ENCODE data around the gene THUMPD2.
"Not testable (repeated sequence)": the region's sequence is repeated elsewhere in the genome, so short reads cannot be mapped to it uniquely, and the experiment has no call there.

The THUMPD2 gene, protein sequence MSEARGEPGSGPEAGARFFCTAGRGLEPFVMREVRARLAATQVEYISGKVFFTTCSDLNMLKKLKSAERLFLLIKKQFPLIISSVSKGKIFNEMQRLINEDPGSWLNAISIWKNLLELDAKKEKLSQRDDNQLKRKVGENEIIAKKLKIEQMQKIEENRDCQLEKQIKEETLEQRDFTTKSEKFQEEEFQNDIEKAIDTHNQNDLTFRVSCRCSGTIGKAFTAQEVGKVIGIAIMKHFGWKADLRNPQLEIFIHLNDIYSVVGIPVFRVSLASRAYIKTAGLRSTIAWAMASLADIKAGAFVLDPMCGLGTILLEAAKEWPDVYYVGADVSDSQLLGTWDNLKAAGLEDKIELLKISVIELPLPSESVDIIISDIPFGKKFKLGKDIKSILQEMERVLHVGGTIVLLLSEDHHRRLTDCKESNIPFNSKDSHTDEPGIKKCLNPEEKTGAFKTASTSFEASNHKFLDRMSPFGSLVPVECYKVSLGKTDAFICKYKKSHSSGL

DNA sequence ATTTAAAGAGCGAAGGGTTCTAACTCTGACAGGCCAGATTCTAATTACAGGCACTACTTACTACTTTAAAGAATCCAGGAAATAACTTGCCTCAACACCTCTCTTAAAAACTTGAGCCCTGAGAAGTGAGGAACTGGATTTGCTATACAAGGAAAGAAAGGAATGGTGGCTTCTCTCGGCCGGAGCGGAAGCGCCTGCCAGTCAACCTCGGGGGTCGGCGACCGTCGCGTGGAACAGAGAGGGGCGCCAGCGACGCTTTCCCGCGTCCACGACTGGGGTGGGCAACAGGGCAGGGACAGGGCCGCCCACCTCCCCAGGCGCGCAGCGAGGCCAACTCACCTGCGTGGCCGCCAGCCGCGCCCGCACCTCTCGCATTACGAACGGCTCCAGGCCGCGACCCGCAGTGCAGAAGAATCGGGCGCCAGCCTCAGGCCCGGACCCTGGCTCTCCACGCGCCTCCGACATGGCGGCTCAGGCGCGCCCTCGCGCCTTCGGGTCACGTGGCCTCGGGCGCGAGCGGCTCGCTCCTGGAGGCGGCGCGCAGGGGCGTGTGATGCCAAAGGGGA is at the start of gene THUMPD2:
Gene THUMPD2 (minus strand): TSS at position 484 of the 566 bp plus-strand sequence. CDS start 19 bp downstream, at position 465.
- FAIRE-seq = peak; percentile 81
- peak; percentile 52 for DNase-seq (ENCODE audit: insufficient read length, low spot score)

DNA sequence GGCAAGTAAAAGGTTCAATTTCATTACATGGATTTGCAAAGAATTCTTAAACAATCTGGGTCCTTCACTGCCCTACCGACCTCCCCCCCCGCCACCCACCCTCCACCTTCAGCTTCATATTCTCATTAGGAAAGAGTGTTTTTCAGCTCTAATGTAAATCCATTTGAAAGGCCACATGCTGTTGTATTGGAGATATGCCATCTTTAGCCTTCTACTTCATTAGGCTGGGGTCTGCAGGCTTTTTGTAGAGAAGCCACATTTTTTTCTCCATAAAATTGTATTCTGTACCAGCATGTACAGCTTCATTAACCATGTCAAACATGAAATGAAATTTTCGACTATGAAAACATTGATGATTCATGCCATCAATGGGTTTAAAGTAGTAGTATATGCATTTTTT is 42.8 kb upstream of the THUMPD2 start:
- DNase-seq (ENCODE audit: insufficient read length, low spot score) (no peak), FAIRE-seq (no peak)

DNA sequence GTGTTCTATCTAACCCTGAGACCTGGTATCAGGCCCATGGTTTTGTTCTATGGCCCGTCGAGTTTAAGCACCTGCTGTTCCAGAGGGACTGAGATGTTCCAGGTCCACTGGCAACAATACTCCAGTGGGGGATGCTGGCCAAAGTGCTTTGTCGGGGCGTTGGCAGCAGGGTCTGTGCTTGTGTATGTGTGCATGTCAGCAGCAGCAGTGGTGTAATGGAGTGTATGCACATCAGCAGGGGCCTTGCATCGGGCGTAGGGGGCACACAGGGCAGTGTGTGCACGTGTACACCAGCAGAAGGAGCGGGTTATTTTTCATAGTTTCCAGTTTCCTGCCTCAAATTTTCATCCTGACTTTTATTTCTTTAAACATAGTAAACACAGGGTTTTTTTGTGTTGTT is 37.8 kb upstream of the THUMPD2 start:
- FAIRE-seq = no peak
- no peak for DNase-seq (ENCODE audit: insufficient read length, low spot score)

DNA sequence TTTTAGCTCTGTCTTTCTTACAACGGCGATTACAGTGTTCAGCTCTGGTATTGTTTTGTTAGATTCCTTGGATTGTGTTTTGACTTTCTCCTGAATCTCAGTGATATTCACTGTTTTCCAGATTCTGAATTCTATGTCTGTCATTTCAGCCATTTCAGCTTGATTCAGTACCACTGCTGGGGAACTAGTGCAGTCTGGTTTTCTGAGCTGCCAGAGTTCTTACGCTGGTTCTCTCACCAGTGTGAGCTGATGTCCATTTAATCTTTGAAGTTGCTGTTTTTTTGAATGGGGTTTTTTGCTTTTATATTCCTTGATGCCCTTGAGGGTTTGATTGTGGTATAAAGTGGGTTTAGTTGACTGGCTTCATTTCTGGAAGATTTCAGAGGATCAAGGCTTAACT is 37.4 kb upstream of the THUMPD2 start:
- DNase-seq (ENCODE audit: insufficient read length, low spot score) (no peak), FAIRE-seq (no peak)

DNA sequence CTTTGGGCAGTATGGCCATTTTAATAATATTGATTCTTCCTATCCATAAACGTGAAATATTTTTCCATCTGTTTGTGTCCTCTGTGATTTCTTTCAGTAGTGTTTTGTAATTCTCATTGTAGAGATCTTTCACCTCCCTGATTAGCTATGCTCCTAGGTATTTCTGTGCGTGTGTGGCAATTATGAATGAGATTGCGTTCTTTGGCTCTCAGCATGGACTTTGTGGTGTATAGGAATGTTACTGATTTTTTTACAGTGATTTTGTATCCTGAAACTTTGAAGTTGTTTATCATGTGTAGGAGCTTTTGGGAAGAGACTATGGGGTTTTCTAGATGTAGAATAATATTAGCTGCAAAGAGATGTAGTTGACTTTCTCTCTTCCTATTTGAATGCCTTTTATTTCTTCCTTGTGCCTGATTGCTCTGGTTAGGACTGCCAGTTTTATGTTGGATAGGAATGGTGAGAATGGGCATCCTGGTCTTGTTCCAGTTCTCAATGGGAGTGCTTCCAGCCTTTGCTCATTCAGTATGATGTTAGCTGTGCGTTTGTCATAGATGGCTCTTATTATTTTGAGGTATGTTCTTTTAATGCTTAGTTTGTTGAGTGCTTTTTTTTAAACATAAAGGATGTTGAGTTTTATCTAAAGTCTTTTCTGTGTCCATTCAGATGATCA is 27.0 kb upstream of the THUMPD2 start:
- no peak for DNase-seq (ENCODE audit: insufficient read length, low spot score)
- FAIRE-seq = no peak

DNA sequence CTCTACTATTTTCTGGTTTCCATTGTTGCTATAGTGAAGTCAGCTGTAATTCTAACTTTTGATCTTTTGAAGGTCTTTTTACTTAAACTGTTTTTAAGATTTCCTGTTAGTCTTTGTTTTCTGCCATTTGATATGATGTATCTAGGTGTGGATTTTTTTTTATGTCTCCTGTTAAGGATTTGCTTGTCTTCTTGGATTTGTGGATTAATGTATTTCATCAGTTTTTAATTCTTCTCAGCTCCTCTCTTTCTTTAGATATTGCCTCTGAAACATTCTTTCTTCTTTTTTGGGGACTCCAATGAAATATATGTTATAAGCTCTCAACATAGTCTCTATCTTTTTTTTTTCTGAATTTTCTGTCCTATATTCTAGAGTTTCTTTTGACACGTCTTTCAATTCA is 24.8 kb upstream of the THUMPD2 start:
- FAIRE-seq = peak; percentile 57
- no peak for DNase-seq (ENCODE audit: insufficient read length, low spot score)

DNA sequence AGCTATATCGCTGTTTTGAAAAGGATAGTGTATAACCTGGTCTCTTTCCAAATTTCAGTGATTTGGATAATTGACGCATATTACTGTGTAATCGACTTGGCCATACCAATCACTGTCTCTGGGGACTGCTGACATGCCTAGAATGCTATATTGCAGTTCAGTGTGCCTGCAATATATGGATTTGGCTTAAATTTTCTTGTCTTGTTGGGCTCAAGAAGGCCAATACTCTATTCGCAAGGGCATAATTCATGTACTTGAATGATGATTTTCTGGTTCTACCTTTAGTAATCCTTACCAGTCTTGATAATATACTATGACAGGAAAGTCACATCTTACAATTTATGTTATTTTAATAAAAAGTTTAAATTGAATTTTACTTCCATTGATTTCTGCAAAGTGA is 21.7 kb upstream of the THUMPD2 start:
- no peak for FAIRE-seq
- no peak for DNase-seq (ENCODE audit: insufficient read length, low spot score)

DNA sequence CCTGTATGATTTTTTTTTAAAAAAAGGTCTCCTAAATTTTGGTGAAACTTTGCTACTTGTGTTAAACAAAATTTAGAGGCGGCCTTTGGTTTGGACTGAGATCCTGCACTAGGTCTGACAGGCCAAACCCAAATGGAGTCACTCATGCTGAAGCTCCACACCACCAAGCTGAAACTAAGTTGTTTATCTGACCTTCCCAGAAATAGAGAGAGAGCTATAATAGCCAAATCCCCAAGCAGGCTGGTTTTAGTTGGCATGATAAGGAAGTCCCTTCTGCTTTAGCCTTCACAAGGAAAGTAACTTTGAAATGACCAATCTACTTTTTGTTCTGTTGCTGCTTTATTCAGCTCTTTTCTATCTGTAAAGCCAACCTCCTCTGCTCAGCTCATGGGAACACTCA is 17.1 kb upstream of the THUMPD2 start:
- FAIRE-seq = no peak
- DNase-seq (ENCODE audit: insufficient read length, low spot score) = no peak

DNA sequence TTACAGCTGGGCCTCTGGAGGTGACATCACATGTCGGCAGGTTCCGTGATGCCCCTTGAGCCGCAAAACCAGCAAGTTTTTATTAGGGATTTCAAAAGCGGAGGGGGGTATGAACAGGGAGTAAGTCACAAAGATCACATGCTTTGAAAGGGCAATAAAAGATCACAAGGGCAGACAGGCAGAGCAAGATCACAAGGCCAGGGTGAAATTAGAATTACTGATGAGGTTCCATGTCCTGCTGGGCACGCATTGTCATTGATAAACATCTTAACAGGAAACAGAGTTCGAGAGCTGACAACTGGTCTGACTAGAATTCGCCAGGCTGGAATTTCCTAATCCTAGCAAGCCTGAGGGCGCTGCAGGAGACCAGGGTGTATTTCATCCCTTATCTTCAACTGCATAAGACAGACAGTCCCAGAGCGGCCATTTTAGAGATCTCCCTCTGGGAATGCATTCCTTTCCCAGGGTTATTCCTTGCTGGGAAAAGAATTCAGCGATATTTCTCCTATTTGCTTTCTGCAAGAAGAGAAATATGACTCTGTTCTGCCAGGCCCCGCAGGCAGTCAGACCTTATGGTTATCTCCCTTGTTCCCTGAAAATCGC is 11.3 kb upstream of the THUMPD2 start:
- not testable (repeated sequence) for DNase-seq (ENCODE audit: insufficient read length, low spot score); FAIRE-seq

DNA sequence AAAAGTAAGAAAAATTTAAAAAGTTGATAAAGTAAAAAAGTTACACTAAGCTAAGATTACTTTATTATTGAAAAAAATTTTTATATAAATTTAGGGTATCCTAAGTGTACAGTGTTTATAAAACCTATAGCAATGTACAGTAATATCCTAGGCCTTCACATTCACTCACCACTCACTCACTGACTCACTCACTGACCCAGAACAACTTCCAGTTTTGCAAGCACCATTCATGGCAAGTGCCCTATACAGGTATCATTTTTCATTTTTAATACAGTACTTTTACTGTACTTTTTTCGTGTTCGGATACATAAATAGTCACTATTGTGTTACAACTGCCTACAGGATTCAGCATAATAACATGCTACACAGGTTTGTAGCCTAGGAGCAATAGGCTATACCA is 8.9 kb upstream of the THUMPD2 start:
- DNase-seq (ENCODE audit: insufficient read length, low spot score) (no peak), FAIRE-seq (no peak)

DNA sequence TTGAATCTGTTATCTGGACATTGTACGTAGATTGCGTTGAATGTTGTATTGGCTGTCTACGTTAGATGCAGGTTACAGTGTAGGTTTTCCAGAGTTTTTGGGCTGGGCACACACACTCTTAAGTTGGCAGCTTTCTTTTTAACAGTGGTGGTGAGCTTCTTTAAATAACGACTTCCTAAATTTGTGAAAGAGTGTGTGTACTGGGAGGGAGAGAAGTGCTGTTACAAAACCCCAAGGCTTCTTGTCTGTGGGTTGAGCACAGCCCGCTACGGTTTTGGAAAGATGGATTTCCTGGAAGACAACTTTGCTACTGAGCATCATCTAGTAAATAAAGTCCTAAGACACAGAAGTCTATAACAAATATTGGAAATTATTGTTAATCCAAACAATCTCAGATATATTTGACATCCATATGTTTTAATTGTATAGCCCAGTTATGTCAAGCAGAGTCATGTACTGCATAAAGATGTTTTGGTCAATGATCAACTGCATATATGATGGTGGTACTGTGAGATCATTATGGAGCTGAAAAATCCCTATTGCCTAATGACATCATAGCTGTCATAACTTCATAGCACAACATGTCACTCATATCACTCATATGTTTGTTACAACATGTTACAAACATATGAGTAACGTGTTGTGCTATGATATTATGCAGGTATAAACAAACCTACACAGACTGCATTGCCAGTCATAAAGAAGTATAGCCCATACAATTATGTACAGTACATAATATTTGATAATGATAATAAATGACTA is 7.9 kb upstream of the THUMPD2 start:
- no peak for FAIRE-seq
- no peak for DNase-seq (ENCODE audit: insufficient read length, low spot score)

DNA sequence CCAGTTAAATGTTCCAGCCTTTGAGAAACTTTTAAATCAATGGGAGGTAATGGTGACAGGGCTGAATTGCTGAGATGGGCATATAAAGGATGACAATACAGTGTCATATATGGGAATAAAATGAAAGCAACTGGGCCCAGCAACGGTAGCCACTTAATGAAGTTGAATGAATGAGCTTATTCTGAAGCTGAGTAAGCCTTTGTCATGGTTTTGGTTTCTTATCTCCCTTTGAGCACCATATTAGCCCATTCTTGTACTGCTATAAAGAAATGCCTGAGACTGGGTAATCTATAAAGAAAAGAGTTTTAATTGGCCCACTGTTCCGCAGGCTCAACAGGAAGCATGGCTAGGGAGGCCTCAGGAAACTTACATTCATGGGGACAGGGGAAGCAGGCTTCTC is 3.5 kb upstream of the THUMPD2 start:
- DNase-seq (ENCODE audit: insufficient read length, low spot score) = no peak
- FAIRE-seq = no peak

DNA sequence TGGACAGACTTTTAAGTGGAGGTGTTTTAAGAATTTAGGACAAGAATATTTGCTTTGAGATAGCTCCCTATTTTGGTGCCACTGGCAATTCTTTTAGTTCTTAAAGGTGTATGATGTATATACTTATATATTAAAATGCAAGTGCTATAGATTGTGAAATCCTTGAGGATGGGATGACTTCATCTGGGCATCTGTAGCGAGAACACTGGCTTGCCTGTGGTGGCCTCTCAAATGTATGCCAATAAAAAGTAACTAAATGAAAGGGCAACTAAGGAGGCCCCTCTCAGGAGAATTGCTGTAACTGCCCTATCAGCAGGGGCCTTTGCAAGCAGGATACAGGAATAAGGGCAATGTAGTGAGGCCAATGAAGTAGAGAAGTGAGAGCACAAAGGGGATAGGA is 2.6 kb upstream of the THUMPD2 start:
- FAIRE-seq (no peak), DNase-seq (ENCODE audit: insufficient read length, low spot score) (no peak)

DNA sequence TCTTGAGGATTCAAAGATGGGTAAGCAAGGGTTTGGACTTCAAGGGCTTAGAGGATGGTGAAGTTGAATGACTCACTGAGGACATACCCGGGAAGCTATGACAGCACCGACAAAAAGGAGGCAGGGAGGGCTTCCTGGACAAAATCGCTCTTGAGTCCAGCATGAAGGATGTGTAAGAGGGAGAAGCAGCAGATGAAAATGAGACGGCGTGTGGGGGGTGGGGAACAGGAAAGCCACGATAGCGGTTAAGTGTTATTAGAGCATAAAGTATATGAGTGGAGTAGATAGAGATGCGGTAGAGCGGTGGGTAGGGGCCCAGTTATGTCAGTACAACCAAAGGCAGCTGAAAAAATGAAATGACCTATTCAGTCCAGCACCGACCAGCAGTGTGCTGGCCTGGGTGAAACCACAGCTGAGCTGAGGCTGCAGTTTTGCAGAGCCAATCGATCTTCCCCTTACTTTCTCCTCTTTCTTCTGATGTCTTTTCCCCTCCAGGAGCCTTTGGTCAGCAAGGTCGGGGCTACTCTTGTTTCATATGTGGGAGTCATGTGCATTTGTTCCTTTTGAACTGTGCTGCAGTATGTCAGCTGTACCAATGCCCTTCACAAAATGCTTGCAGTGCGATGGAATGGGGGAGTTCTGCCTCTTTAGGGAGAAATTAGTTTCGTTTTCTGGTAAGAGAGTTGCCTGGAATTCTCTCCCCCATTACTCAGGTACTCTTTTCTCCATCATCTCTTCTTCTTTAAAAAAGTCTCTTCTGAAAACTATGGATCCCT is 2.0 kb upstream of the THUMPD2 start:
- FAIRE-seq (no peak), DNase-seq (ENCODE audit: insufficient read length, low spot score) (no peak)

DNA sequence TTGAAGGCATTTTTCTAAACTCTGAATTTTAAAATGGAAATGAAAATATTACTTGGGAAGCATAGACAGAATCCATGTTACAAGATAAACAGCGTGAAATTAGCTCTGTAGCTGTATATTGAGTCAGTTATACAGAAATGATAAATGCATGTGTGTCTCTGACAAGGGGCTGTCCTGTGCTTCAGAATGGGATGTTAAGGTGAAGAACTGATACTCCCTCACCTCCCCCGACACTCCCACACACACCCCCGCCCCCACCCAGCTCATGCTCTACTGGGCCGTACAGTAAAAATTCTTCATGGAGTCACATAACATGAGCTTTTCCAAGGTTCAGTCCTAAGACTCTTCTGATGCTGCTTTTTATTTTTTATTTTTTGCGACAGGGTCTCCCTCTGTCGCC is 869 bp upstream of the THUMPD2 start:
- FAIRE-seq = no peak
- DNase-seq (ENCODE audit: insufficient read length, low spot score) = no peak

DNA sequence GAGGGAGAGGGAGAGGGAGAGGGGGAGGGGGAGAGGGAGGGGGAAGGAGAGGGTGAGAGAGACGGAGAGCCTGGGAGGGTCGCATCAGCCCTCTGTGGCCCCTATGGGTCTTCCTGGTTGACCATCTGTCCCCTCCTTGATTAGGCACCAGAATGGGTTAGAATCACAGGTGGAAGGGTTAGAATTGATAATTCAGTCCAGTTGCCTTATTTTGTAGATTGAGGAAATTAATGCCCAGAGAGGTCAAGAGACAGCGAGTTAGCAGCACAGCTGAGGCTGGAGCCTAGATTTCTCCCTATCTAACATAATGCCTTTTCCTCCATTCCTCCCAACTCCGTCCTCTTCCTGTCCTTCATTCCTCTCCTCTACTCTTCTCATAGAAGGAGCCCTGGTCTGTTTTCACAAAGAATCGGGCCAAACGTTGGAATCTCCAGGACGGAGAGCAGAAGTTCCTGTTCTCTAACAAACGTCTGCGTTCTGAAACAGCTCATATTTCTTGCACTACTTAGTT is 338 bp upstream of the THUMPD2 start:
- DNase-seq (ENCODE audit: insufficient read length, low spot score) (no peak), FAIRE-seq (no peak)

DNA sequence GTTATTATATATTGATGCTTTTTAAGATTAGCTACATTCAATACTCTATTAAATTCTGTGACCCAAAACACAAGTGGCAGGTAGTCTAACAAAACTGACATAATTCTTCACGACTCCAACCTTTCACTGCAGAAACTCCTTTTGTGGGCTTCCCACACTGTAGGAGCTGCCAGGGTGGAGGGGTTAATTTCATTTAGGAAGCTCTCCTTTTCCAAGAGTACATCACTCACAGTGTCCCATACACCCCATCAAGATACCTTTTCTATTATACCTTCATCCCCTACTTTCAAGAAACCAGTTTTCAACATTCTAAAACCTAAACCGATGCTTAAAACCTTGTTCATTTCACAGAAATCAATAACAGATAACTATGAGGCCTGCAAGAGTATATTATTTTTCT is 825 bp downstream of the THUMPD2 start:
- DNase-seq (ENCODE audit: insufficient read length, low spot score) (no peak), FAIRE-seq (no peak)

DNA sequence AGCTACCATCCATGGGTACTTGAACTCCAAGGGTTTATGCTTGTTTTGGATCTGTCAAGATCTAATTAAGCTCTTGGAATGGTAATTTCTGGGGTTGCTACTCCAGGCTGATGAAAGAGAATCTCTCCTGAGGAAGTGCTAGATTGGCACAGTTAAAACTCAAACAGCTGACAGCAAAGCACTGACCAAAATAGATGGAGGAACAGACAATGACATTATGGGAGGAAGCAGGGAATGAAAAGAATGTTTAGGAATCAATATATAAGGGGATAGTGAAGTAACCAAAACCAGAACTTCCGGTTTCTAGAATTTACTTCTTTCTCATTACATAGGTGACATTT is 6.3 kb downstream of the THUMPD2 start:
- no peak for DNase-seq (ENCODE audit: insufficient read length, low spot score)

DNA sequence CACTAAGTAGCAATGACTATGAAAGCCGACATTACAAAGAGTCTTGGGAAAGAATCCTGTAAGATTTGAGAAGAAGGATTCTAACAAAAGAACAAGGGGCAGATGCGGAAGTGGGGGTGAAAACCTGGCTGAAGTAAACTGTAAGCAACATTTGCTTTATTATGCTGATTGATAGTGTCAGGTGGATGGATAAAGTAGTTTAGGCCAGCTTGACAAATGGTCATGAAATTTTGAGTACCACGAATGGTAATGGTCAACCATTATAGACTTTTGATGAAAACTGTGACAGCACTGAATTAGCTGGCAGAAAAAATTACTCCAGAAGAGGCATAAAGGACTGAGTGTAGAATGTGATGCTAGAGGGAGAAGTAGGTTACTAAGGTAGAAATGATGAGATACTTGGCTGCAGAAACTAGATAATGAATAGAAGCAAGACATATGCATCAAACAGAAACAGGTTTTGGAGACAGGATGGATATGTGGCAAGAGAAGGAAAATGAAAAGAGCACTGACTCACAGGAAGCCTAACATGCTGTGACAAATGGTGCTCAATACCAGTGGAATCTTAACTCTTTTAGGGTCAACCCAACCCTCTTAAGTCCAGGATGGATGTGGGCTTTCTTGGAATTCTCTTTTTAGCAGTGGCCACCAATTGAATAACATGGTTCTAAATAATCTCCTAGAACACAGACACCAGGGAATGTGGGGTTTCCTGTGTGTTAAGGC is 6.8 kb downstream of the THUMPD2 start:
- no peak for FAIRE-seq
- DNase-seq (ENCODE audit: insufficient read length, low spot score) = no peak

More for the DNA sequence above, 6.3 kb downstream of the THUMPD2 start:
- FAIRE-seq = no peak
